ENCODE results near the gene MAD2L1BP. TPM values are rescaled to one million over a fixed set of nuclear protein-coding genes. Genes with fewer than 3 reads are reported as not detected.

MAD2L1BP gene
- total and polyA plus RNA-seq, 2 of the 13 experiments (the other 11 are each of a cell fraction or from before 2014, with no cell fraction given), result 54.2 to 55.5 TPM

DNA sequence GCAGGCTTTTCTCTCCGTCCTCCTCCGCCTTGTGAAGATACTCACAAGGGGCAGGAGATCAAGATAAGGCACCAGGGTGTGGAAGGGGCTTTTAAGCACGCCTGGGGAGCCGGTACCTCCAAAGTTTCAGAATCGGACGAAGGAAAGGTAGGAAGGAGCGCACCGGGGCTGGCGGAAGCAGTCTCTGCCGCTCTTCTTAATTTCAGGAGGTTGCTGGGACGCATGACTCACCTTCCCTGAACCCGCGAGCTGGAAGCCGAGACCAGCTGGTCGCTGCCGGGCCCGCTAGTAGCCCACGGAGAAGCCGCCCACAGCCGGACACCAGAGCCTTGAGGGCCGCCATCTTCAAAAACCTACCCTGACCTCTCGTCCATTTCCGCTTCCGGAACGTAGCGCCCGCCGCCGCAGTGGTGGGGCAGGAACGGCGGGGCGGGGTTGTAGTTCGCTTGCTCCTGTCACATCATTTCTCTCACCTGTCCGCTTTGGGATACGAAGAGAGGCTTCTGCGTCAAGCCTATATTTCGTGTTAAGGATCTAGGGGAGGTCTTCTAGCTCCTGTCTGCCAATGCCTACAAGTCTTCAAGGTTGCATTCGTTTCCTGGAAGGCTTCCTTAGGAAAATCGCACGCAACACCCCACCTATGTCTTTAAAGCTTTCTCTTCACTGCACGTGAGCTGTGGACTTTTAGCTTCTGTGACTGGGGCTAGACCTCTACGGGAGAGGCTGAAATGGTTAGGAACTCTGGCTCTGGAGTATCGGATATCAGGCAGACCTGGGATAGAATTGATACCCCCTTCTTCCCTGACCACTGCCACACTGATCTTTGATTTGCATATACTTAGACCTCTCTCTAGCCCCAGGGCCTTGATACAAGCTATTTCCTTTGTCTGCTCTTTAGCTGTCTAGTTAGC lies 52.1 kb downstream of the MAD2L1BP start, which contains the start of gene MRPS18A (continued):
- TF ChIP-seq ZNF460 (CRISPR knock-in tag; IDR thresholded peaks at IDR 0.05; ENCODE audit: borderline replicate concordance), result no peak
- no peak for TF ChIP-seq BRF2 (CRISPR knock-in tag; IDR thresholded peaks at IDR 0.05)
- no peak for TF ChIP-seq ZNF20 (CRISPR knock-in tag; IDR thresholded peaks at IDR 0.05)
- no peak for TF ChIP-seq ZNF382 (CRISPR knock-in tag; IDR thresholded peaks at IDR 0.05; ENCODE audit: borderline replicate concordance)
- TF ChIP-seq ZHX2 (IDR thresholded peaks at IDR 0.05; ENCODE audit: low read depth), result peak; percentile 89
- TF ChIP-seq ZHX2 (CRISPR knock-in tag; IDR thresholded peaks at IDR 0.05; ENCODE audit: borderline replicate concordance), result no peak
- TF ChIP-seq ETV6 (CRISPR knock-in tag; conservative IDR thresholded peaks at IDR 0.05), result peak; percentile 53; the same call in 1 of the 2 replicates
- 0 out of 2 replicates have a peak, but pooled peaks have one; percentile 44 for TF ChIP-seq PAX8 (CRISPR knock-in tag; IDR thresholded peaks at IDR 0.05; ENCODE audit: borderline replicate concordance)
- 0 out of 2 replicates have a peak, but pooled peaks have one; percentile 14 for TF ChIP-seq ZNF7 (CRISPR knock-in tag; IDR thresholded peaks at IDR 0.05)
- TF ChIP-seq, protein P1, sequence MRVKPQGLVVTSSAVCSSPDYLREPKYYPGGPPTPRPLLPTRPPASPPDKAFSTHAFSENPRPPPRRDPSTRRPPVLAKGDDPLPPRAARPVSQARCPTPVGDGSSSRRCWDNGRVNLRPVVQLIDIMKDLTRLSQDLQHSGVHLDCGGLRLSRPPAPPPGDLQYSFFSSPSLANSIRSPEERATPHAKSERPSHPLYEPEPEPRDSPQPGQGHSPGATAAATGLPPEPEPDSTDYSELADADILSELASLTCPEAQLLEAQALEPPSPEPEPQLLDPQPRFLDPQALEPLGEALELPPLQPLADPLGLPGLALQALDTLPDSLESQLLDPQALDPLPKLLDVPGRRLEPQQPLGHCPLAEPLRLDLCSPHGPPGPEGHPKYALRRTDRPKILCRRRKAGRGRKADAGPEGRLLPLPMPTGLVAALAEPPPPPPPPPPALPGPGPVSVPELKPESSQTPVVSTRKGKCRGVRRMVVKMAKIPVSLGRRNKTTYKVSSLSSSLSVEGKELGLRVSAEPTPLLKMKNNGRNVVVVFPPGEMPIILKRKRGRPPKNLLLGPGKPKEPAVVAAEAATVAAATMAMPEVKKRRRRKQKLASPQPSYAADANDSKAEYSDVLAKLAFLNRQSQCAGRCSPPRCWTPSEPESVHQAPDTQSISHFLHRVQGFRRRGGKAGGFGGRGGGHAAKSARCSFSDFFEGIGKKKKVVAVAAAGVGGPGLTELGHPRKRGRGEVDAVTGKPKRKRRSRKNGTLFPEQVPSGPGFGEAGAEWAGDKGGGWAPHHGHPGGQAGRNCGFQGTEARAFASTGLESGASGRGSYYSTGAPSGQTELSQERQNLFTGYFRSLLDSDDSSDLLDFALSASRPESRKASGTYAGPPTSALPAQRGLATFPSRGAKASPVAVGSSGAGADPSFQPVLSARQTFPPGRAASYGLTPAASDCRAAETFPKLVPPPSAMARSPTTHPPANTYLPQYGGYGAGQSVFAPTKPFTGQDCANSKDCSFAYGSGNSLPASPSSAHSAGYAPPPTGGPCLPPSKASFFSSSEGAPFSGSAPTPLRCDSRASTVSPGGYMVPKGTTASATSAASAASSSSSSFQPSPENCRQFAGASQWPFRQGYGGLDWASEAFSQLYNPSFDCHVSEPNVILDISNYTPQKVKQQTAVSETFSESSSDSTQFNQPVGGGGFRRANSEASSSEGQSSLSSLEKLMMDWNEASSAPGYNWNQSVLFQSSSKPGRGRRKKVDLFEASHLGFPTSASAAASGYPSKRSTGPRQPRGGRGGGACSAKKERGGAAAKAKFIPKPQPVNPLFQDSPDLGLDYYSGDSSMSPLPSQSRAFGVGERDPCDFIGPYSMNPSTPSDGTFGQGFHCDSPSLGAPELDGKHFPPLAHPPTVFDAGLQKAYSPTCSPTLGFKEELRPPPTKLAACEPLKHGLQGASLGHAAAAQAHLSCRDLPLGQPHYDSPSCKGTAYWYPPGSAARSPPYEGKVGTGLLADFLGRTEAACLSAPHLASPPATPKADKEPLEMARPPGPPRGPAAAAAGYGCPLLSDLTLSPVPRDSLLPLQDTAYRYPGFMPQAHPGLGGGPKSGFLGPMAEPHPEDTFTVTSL (CRISPR knock-in tag; IDR thresholded peaks at IDR 0.05; ENCODE audit: borderline replicate concordance), result no peak
- TF ChIP-seq ZNF225 (CRISPR knock-in tag; IDR thresholded peaks at IDR 0.05), result no peak
- TF ChIP-seq GATA4 (IDR thresholded peaks at IDR 0.05; ENCODE audit: borderline replicate concordance, low read depth), result no peak
- no peak for TF ChIP-seq ZNF713 (CRISPR knock-in tag; IDR thresholded peaks at IDR 0.05)
- no peak for TF ChIP-seq ZNF292 (CRISPR knock-in tag; IDR thresholded peaks at IDR 0.05; ENCODE audit: borderline replicate concordance, low read depth)
